ENCODE data around the gene SNCA.

The SNCA gene

GRCh38 chr4:89781321-89781720 lies 55.6 kb downstream of the SNCA start:
- no peaks in the 10 kb centered on the region for H3K4me1 ChIP-seq
- H3K4me2 ChIP-seq, result no peak overlapping the region
- no peak overlapping the region for H3K4me3 ChIP-seq
- peaks cover 0 to 65% (median 0%) of the 10 kb centered on the region in 11 experiments; a peak in 7 of 22 replicates for H4K20me1 ChIP-seq
- no peak overlapping the region for H3K9ac ChIP-seq
- H3K27me3 ChIP-seq, result no peaks in the 10 kb centered on the region
- H3K36me3 ChIP-seq, result peaks cover 0 to 73% (median 10%) of the 10 kb centered on the region in 11 experiments; a peak in 13 of 22 replicates
- no peak for TF ChIP-seq Cebpa-rat (IDR thresholded peaks at IDR 0.05)
- H3K27ac ChIP-seq, result no peak overlapping the region
- H3K9me3 ChIP-seq (replicated peaks in 1 of 11), result peaks cover 24 to 40% (median 30%) of the 10 kb centered on the region in 11 experiments

GRCh38 chr4:89773805-89774204 lies 63.2 kb downstream of the SNCA start:
- TF ChIP-seq Cebpa-rat (IDR thresholded peaks at IDR 0.05), result no peak
- Histone ChIP-seq H3K4me1 (no peaks in the 10 kb centered on the region), H3K4me2 (no peak overlapping the region), H3K27me3 (no peaks in the 10 kb centered on the region), H3K36me3 (peaks cover 4 to 78% (median 29%) of the 10 kb centered on the region in 11 experiments; a peak in 19 of 22 replicates), H3K4me3 (no peak overlapping the region), H3K9me3 (replicated peaks in 1 of 11) (peaks cover 16 to 39% (median 30%) of the 10 kb centered on the region in 11 experiments), H3K9ac (no peak overlapping the region), H3K27ac (no peak overlapping the region), H4K20me1 (peaks cover 0 to 88% (median 16%) of the 10 kb centered on the region in 11 experiments; a peak in 11 of 22 replicates)

GRCh38 chr4:89769856-89770255 lies 67.1 kb downstream of the SNCA start:
- TF ChIP-seq Cebpa-rat (IDR thresholded peaks at IDR 0.05), result no peak
- Histone ChIP-seq H3K4me3 (no peak overlapping the region), H3K27me3 (no peaks in the 10 kb centered on the region), H3K9ac (no peak overlapping the region), H3K4me1 (no peaks in the 10 kb centered on the region), H3K36me3 (peaks cover 0 to 59% (median 15%) of the 10 kb centered on the region in 11 experiments; a peak in 15 of 22 replicates), H3K4me2 (no peak overlapping the region), H4K20me1 (peaks cover 0 to 89% (median 14%) of the 10 kb centered on the region in 11 experiments; a peak in 11 of 22 replicates), H3K9me3 (replicated peaks in 1 of 11) (peaks cover under 1 to 17% (median 9%) of the 10 kb centered on the region in 11 experiments; a peak in 15 of 22 replicates), H3K27ac (no peak overlapping the region)

DNA sequence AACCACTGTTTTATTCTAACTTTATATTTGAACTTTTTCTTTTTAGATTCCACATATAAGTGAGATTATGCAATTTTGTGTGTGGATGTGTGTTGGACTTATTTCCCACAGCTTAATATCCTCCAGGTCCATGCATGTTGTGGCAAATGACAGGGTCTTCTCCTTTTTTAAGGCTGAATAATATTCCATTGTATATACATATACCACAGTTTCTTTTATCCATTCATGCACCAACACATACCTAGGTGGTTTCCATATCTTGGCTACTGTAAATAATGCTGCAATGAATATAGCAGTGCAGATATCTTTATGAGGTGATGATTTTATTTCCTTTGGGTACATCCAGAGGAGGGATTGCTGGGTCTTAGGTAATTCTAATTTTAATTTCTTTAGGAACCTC lies 69.0 kb downstream of the SNCA start:
- TF ChIP-seq Cebpa-rat (IDR thresholded peaks at IDR 0.05), result no peak
- Histone ChIP-seq H3K27me3 (no peaks in the 10 kb centered on the region), H3K4me3 (no peak overlapping the region), H4K20me1 (peaks cover 0 to 86% (median 14%) of the 10 kb centered on the region in 11 experiments; a peak in 11 of 22 replicates), H3K9me3 (replicated peaks in 1 of 11) (peaks cover 0 to 12% (median 8%) of the 10 kb centered on the region in 11 experiments; a peak in 9 of 22 replicates), H3K9ac (no peak overlapping the region), H3K27ac (no peak overlapping the region), H3K4me2 (no peak overlapping the region), H3K4me1 (no peaks in the 10 kb centered on the region), H3K36me3 (peaks cover 0 to 70% (median 14%) of the 10 kb centered on the region in 11 experiments; a peak in 13 of 22 replicates)

DNA sequence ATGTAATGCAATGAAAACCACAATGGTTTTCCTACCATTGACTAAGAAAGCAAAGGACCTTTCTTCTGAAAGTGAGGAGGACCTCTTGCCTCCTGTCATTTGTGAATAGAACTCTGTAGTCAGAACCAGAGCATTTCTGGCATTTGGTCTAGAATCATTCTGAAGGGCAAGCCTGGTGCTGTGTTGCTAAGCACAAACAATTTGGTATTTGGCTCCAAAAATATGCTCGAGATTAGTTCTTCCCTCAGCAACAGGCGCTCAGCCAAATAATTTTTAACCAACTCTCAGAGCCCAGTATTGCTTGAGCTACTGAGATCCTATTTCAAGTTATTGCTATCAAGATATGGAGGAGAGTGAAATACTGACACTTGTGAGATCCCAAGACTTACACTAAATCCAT lies 71.0 kb downstream of the SNCA start:
- H3K27me3 ChIP-seq, result no peaks in the 10 kb centered on the region
- H3K36me3 ChIP-seq, result peaks cover 0 to 61% (median 11%) of the 10 kb centered on the region in 11 experiments; a peak in 12 of 22 replicates
- no peak overlapping the region for H3K27ac ChIP-seq
- peaks cover 0 to 12% (median 8%) of the 10 kb centered on the region in 11 experiments; a peak in 9 of 22 replicates for H3K9me3 ChIP-seq (replicated peaks in 1 of 11)
- no peak overlapping the region for H3K4me2 ChIP-seq
- H3K4me3 ChIP-seq, result no peak overlapping the region
- H3K9ac ChIP-seq, result no peak overlapping the region
- peaks cover 0 to 86% (median 3%) of the 10 kb centered on the region in 11 experiments; a peak in 11 of 22 replicates for H4K20me1 ChIP-seq
- no peak for TF ChIP-seq Cebpa-rat (IDR thresholded peaks at IDR 0.05)
- no peaks in the 10 kb centered on the region for H3K4me1 ChIP-seq

- Histone ChIP-seq H3K4me1 (no peaks in the 10 kb centered on the region), H3K4me3 (no peak overlapping the region), H3K27ac (no peak overlapping the region), H3K27me3 (no peaks in the 10 kb centered on the region), H4K20me1 (peaks cover 0 to 88% (median 3%) of the 10 kb centered on the region in 11 experiments; a peak in 9 of 22 replicates), H3K4me2 (no peak overlapping the region), H3K36me3 (peaks cover 0 to 58% (median 11%) of the 10 kb centered on the region in 11 experiments; a peak in 12 of 22 replicates), H3K9me3 (replicated peaks in 1 of 11) (peaks cover 0 to 12% (median 8%) of the 10 kb centered on the region in 11 experiments; a peak in 9 of 22 replicates), H3K9ac (no peak overlapping the region)
- TF ChIP-seq Cebpa-rat (IDR thresholded peaks at IDR 0.05), result no peak
These were observed 71.4 kb downstream of the SNCA start for GRCh38 chr4:89765528-89765927.

DNA sequence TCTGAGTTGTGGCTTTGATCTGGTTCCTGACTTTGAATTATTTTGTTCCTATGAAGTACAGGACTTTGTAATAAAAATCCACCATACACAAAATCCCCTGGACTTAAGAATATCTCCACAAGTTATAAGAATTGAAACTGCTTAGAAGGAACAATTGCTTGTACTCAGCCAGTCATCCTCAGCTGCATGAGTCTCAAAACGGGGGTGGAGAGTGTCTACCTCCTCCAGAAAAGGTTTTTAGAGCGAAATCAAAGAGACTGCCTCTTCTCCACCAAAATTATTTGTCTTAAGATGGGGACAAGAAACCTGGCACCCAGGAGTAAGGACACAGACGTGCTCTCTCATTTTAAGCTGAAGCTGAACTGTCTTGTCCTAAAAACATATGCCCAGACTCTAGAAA lies 74.7 kb downstream of the SNCA start:
- Histone ChIP-seq H3K36me3 (peaks cover 0 to 55% (median 3%) of the 10 kb centered on the region in 11 experiments; a peak in 8 of 22 replicates), H4K20me1 (peaks cover 0 to 84% (median 3%) of the 10 kb centered on the region in 11 experiments; a peak in 9 of 22 replicates), H3K4me2 (no peak overlapping the region), H3K27ac (no peak overlapping the region), H3K4me3 (no peak overlapping the region), H3K4me1 (no peaks in the 10 kb centered on the region), H3K27me3 (no peaks in the 10 kb centered on the region), H3K9ac (no peak overlapping the region), H3K9me3 (replicated peaks in 1 of 11) (no peaks in the 10 kb centered on the region)
- no peak for TF ChIP-seq Cebpa-rat (IDR thresholded peaks at IDR 0.05)

DNA sequence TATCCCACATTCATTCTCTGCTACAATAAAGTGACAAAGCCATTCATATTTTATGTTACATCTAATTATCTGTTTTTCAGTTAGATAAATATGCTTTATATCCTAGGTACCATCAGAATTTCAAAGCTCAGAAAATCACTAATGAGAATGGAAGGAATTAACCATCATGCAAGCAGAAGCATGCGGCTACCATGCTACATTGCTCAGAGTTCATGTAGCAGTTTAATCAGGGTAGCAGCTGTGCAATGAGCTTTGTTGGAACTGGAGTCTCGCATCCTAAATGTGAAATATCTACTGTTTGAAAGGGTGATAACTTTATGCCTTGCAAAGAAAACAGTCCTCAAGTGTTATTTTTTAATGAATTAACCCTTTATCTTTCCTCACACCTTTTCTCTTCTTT lies 77.5 kb downstream of the SNCA start:
- no peaks in the 10 kb centered on the region for H3K4me1 ChIP-seq

DNA sequence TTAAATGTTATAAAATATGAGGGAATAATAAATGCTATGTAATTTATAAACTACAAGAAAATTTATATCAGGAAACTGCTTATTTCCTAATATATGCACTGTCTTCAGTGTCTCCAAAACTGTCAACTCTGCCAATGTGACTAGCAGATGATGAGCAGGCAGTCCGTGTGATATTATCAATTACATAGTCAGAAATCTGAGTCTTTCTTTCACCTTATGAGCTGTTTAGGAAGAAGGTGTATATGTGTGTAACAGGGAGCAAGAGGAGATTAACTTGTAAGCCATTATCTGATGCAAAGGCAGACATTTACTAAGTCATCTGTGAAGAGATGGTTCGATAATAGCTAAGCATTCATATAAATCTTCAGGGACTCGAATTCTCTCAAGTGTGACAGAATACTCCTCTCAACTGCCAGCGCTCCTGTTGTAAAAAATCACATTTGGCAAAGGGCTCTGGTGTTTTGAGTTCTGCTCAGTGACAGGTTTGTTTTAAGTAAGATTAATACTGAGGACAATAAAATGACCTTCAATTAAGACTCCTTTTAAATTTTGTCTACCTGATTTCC lies 79.7 kb downstream of the SNCA start:
- Histone ChIP-seq H3K9me3 (replicated peaks in 1 of 11) (no peaks in the 10 kb centered on the region), H3K27ac (no peak overlapping the region), H3K4me2 (no peak overlapping the region), H4K20me1 (peaks cover 0 to 85% (median 0%) of the 10 kb centered on the region in 11 experiments; a peak in 7 of 22 replicates), H3K4me1 (no peaks in the 10 kb centered on the region), H3K36me3 (peaks cover 0 to 55% (median 8%) of the 10 kb centered on the region in 11 experiments; a peak in 11 of 22 replicates), H3K27me3 (no peaks in the 10 kb centered on the region), H3K9ac (no peak overlapping the region), H3K4me3 (no peak overlapping the region)
- TF ChIP-seq Cebpa-rat (IDR thresholded peaks at IDR 0.05), result no peak

More for the DNA sequence above, 77.5 kb downstream of the SNCA start:
- TF ChIP-seq Cebpa-rat (IDR thresholded peaks at IDR 0.05), result no peak
- Histone ChIP-seq H4K20me1 (peaks cover 0 to 86% (median 0%) of the 10 kb centered on the region in 11 experiments; a peak in 7 of 22 replicates), H3K9ac (no peak overlapping the region), H3K9me3 (replicated peaks in 1 of 11) (no peaks in the 10 kb centered on the region), H3K36me3 (peaks cover 0 to 51% (median 3%) of the 10 kb centered on the region in 11 experiments; a peak in 8 of 22 replicates), H3K27me3 (no peaks in the 10 kb centered on the region), H3K4me2 (no peak overlapping the region), H3K4me3 (no peak overlapping the region), H3K27ac (no peak overlapping the region)

Data from BLaER1 treated with 17β-estradiol and CSF1 and Interleukin-3, amounts not matched to agents 10 nM and 100 nM (cell line).